ENCODE data around the gene DIPK1C.
A peak's percentile ranks its signal among the peaks of the same experiment; 100 is the strongest.
"Not testable (repeated sequence)": the region's sequence is repeated elsewhere in the genome, so short reads cannot be mapped to it uniquely, and the experiment has no call there.

DIPK1C gene

GRCh38 chr18:74457043-74457724, at the start of gene DIPK1C:
Gene DIPK1C (minus strand): TSS chr18:74457308. CDS start chr18:74457259, 49 bp downstream.
- no peak for DNase-seq

DNA sequence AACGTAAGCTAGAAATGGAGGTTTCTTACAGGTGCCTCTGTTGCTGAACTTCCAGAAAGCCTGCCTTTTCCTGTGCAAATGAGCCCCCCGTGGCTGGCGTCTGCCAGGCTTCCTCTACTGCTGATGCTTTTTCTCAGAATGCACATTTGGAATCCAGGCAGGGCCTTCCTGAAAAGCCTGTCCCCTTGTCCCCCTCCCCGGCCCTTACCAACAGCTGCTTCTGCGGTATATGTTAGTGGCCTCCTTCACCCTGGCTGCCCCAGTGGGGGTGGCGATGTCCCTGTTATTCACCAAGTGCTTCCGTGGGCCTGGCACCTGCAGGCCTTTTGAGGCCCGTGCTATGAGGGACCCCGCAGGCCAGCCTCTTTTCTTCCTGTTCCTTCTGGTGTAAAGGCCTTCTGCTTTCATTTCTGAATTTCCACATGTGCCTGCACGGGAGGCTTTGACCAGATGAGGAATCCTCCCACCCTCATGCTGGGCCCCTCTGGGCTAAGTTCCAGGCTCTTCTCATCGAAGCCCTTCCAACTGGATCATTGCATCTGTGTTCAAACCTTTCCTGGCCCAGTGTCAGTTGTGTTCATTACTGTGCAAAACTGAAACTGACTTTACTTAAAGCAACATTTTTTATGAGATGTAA, 49.5 kb upstream of the DIPK1C start:
- no peak for DNase-seq

- no peak for DNase-seq
Observed at GRCh38 chr18:74505776-74506175, 48.7 kb upstream of the DIPK1C start.

DNA sequence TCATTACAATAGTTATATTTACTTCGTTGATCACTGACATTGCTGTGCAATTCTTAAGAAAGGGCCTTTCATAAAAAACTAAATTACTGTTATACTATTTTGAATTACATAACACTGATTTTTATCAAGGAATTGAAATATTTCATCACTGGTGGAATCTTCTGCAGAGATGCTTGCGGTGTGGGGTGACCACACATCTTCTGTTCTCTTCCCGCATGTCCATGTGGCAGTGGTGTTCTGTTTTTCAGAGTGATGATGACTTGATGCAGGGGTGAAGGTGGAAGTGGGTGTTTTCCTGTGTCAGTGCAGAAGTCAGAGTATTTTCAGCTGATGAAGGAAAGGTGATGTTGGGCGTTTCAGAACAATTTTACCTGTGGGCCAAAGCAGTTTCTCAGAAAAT, 46.0 kb upstream of the DIPK1C start:
- peak; percentile 48 for DNase-seq

- no peak for DNase-seq
Observed at GRCh38 chr18:74501386-74501785, 44.3 kb upstream of the DIPK1C start.

GRCh38 chr18:74500774-74501173, 43.7 kb upstream of the DIPK1C start:
- not testable (repeated sequence) for DNase-seq

DNA sequence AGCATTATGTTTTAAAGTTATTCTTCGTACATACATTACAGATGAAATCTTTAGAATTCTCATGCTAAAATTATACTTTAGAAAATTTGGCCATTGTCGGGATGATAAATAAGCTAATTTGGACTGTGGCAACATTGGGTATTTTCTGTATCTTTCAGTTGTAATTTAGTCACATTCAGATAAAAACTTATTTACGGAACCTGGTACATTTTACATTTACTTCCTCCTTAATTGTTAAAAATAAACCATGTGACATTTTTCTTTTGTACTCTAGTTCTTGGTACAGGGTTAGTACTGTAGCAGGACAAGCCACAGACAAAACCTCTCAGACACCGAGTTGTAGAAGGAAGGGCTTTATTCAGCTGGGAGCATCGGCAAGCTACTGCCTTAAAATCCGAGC, 43.3 kb upstream of the DIPK1C start:
- DNase-seq: no peak

GRCh38 chr18:74499633-74500032, 42.5 kb upstream of the DIPK1C start:
- DNase-seq: peak; percentile 87

GRCh38 chr18:74498712-74499627, 41.9 kb upstream of the DIPK1C start:
- peak; percentile 75 for DNase-seq

- DNase-seq: peak; percentile 11
Observed at GRCh38 chr18:74497778-74498177, 40.7 kb upstream of the DIPK1C start.

DNA sequence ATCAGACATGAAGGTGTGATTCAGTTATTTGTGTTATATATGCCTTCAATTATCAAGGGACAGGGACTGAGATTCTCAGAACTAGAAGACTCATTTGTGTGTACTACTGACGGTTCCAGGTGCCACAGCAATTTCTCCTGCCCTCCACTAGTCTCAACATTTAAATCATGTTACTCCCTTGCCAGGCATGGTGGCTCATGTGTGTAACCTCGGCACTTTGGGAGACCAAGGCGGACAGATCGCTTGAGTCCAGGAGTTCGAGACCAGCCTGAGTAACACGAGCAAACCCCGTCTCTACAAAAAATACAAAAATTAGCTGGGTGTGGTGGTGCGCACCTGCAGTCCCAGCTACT, 40.2 kb upstream of the DIPK1C start:
- DNase-seq: peak; percentile 19

- DNase-seq: peak; percentile 70
Observed at GRCh38 chr18:74496508-74497323, 39.6 kb upstream of the DIPK1C start.

DNA sequence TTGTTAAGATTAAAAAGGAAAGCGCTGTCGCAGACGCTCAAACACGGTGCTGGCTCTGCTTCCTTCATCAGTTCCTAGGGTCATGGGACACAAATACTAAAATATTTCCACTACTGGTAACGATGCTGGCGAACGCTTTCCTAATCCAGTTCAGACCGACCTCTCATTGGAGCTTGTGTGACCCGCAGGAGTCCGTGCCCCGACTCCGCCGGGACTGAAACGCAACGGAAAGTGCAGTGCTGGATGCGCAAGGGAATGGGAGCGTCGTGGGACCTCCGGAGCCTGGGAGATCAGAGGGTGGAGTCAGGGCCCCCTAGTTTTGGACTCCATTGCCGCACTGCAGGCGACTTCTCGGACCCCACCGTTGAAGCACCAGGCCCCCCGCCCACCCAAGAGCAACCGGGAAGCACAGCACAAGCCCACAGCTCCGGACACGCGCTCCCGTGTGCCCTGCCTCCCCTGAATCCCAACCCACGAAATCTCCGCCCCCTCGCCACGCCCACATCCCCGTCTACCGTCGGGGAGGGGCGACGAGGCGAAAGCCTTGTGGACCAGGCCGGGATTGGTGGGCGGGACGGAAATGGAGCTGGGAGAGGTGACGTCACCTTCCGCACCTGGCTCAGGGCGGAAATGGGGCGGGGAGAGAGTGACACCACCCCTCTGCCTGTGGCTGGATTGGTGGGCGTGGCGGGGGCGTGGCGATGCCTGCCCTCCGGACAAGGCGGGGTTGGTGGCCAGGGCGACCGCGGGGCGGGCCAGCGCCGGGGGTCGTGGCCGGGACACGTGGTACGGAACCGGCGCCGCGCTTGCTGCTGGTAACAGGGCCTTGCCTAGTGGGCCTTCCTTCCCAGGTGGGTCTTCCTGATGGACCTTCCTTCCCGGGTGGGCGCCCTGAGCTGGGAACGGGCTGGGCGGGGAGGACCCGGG, 38.7 kb upstream of the DIPK1C start, which contains the start of gene CNDP2:
TSS of gene CNDP2 (plus strand) at position 783 of the 927 bp plus-strand sequence. CDS start 3,611 bp downstream, outside the sequence.
- peak; percentile 100 for DNase-seq

- DNase-seq: no peak
Observed at GRCh38 chr18:74494514-74494913, 37.4 kb upstream of the DIPK1C start.

GRCh38 chr18:74493689-74494088, 36.6 kb upstream of the DIPK1C start:
- peak; percentile 68 for DNase-seq

DNA sequence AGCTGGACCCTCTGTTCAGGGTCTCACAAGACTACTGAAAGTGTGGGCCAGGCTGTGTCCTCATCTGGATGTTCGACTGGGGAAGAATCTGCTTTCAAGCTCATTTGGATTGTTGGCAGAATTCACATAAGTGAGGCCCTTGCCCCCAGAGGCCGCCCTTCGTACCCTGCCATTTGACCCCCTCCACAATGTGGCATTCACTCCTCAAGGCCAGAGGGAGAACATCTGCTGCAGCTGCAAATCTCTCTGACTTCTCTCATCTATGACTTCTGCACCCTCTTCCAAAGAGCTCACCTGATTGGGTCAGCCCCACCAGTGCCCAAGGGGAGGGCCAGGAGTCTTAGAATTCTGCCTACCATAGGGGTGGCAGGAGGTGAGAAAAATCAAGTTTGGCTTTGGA, 35.2 kb upstream of the DIPK1C start:
- no peak for DNase-seq

- no peak for DNase-seq
Observed at GRCh38 chr18:74489676-74490075, 32.6 kb upstream of the DIPK1C start.

- DNase-seq: no peak
Observed at GRCh38 chr18:74488864-74489263, 31.8 kb upstream of the DIPK1C start.

DNA sequence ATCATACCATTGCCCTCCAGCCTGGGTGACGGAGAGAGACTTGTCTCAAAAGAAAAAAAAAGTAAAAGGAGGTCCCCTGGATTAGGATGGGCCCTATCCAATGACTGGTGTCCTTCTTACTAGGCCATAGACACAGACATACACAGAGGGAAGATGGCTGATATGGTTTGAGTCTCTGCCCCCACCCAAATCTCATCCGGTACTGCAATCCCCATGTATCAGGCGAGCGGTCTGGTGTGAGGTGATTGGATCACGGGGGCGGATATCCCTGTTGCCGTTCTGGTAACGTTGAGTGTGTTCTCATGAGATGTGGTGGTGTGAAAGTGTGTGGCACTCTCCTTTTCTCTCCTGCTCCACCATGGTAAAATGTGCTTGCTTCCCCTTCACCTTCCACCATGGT, 31.2 kb upstream of the DIPK1C start:
- DNase-seq: no peak

DNA sequence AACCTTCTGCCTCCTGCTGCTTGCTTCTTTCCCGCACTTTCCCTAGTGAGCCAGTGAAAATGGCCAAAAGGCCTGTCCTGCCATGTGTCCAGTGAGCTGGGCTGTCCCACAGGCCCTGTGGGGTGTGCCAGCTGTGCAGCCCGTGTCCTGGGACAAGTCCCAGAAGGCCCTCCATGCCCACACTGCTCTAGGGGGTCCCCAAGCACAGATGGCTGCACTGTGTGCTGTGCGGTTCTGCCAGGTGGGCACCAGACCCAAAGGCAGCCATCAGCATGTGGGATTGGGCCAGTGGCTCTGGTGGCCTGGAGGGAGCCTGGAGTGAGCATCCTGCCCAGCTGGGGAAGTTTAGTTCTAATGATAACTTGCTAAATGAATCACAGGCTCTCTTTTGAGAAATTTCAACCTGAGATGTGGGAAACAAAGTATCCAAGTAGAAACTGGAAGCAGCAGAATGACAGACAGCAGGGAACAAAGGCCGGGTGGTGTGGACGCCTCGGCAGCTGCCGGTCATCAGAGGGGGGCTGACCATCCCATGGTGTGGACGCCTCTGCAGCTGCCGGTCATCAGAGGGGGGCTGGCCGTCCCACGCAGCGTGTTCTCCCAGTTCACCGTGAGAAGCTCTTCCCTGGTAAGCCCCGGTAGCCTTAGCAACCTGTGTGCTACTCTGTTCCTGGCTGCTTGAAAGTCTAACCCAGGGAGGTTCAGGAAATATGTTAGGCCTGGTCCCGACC, 29.2 kb upstream of the DIPK1C start:
- no peak for DNase-seq

DNA sequence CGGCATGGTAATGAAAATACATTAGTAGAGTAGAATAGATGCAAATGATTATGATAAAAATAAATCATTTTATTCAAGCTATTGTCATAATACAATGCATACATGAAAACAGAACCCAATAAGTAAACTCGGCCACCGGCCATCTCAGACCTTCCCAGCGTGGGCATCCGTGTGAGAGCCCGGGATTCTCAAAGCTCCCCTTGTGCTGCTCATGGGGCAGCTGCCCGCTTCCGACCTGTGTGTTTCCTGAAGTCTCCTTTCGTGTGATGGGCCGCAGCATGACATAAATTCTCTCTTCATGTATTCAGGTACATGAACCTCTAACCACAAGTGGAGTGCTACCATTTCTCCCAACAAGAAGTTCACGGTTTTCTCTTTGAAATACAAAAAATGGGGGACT, 25.6 kb upstream of the DIPK1C start:
- no peak for DNase-seq
